Heart left ventricle (tissue), 13 donors: ENCODE results near the gene LGALS4.

Source experiments
- CTCF ChIP-seq, 12 donors: fragments of 200-600 bp; sonication (generic) in 4 of 12; IDR thresholded peaks; one replicate each; pipeline versions ENCODE4 v1.5.0 to v1.8.0; 2018 to 2022; ENCODE audit warnings: antibody characterized with exemption in 12 of 12, mild to moderate bottlenecking in 5 of 12
- POLR2A ChIP-seq, 2 donors: fragments of 450-650 bp; IDR thresholded peaks; one replicate each; pipeline ENCODE4 v1.6.1; 2017; ENCODE audit warnings: antibody characterized with exemption in 2 of 2, mild to moderate bottlenecking in 2 of 2, moderate library complexity in 2 of 2
- donor health status: ischemic (EF 13 %, LVEDD 7.1; RV severe dilation, severe dysfunction).
- donor health status: DM: no; HTN: yes; CAD: no.
- donor health status: DM: no; HTN: no; CAD: no.
- donor health status: ischemic (EF 25% LVEDD 6.9; RV normal size, moderate dysfunction).
- donor health status: ischemic (EF 25% LVEDD 5.7; RV mildly dilated, moderate dysfunction).
- donor health status: ischemic (EF 35%, LVEDD 5.7; RV mildly dilated, moderate dysfunction).
- donor health status: nonischemic (EF 11% LVEDD 7.7; RV severe dilation, severe dysfunction).
- donor health status: DM: yes; HTN: yes; CAD: no.
- donor health status: PGD.
- donor health status: ischemic (EF 29% LVEDD 5.4; RV normal size, mild dysfunction).
- donor health status: nonischemic (EF 23%, LVEDD 6.1; RV moderate dilation, normal function).

- no peak for TF ChIP-seq POLR2A (IDR thresholded peaks at IDR 0.05)
- TF ChIP-seq CTCF (IDR thresholded peaks at IDR 0.05): no peak
These were observed 48.9 kb downstream of the LGALS4 start for GRCh38 chr19:38763795-38764220.
